ENCODE measurements around the gene IFT57. TPM values are rescaled to one million over a fixed set of nuclear protein-coding genes. Genes with fewer than 3 reads are reported as not detected.

Gene IFT57
- total and polyA plus RNA-seq, 2 experiments from 2014 or later, result 38.4 to 55.8 TPM

DNA sequence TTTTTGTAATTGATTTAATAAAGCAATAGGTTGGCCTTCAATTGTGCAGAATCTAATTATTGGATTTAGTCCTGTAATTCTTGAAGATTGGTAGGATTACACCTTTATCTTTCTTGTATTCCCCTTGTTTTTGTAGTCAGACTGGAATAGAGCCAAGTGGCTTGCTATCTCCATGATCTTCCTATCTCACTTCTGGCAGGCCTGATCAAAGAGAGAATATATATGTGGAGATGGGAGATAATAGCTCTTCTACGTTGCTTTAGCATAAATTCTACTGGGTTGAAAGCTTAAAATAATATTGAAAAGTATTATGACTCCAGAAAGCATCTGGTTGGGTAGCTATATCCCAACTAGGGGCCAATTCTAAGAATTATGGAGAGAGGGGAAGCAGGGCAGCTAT is 16.9 kb upstream of the IFT57 start:
- Histone ChIP-seq H3K36me3 (replicated peaks; ENCODE audit: insufficient read depth, low read depth) (no peaks in the 10 kb centered on the region), H3K9me3 (ENCODE audit: low read depth) (no peaks in the 10 kb centered on the region), H3K27ac (no peak overlapping the region), H3K9me2 (replicated peaks; ENCODE audit: insufficient read depth) (no peaks in the 10 kb centered on the region), H4K20me1 (ENCODE audit: insufficient read depth, poor library complexity, severe bottlenecking) (no peaks in the 10 kb centered on the region), H2AFZ (no peak overlapping the region), H3K27me3 (no peaks in the 10 kb centered on the region), H3K4me2 (no peak overlapping the region), H3K79me2 (no peaks in the 10 kb centered on the region), H3K4me1 (ENCODE audit: insufficient read depth) (no peaks in the 10 kb centered on the region), H3K4me3 (no peak overlapping the region)
- TF ChIP-seq, protein P1, sequence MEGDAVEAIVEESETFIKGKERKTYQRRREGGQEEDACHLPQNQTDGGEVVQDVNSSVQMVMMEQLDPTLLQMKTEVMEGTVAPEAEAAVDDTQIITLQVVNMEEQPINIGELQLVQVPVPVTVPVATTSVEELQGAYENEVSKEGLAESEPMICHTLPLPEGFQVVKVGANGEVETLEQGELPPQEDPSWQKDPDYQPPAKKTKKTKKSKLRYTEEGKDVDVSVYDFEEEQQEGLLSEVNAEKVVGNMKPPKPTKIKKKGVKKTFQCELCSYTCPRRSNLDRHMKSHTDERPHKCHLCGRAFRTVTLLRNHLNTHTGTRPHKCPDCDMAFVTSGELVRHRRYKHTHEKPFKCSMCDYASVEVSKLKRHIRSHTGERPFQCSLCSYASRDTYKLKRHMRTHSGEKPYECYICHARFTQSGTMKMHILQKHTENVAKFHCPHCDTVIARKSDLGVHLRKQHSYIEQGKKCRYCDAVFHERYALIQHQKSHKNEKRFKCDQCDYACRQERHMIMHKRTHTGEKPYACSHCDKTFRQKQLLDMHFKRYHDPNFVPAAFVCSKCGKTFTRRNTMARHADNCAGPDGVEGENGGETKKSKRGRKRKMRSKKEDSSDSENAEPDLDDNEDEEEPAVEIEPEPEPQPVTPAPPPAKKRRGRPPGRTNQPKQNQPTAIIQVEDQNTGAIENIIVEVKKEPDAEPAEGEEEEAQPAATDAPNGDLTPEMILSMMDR (IDR thresholded peaks at IDR 0.05; ENCODE audit: poor library complexity), result no peak
- TF ChIP-seq EZH2 (IDR thresholded peaks at IDR 0.05; ENCODE audit: borderline replicate concordance) (no peak), EZH2phosphoT487 (IDR thresholded peaks at IDR 0.05; ENCODE audit: low read depth, severe bottlenecking, unreplicated experiment) (no peak)
- 36% methylated on average over 1 of the region's 1 CpG for WGBS (ENCODE audit: low lambda C conversion rate, missing lambda C conversion rate)
- no peak for DNase-seq (ENCODE audit: low spot score)

DNA sequence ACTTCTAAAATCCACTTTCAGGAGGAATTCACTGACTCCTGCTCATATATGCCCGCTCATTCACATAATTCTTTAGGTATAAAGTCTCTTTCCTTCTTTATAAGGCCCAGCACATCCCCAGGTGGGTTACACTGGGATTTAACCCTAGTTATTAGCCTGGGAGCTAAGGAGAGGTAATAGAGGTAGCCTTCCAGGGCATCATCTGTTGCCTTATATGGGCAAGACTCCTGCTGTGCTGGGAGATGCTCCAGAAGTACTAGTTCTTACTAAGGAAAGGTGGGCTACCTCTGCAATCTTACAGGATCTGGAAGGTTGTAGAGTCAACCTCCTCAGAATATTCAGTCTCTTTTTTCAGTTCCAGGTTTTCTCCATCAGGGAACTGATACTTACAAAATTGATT is 13.1 kb upstream of the IFT57 start:
- H2AFZ ChIP-seq, result no peak overlapping the region
- H3K4me3 ChIP-seq, result no peak overlapping the region
- no peak overlapping the region for H3K4me2 ChIP-seq
- 90% methylated on average over 1 of the region's 1 CpG for WGBS (ENCODE audit: low lambda C conversion rate, missing lambda C conversion rate)
- no peaks in the 10 kb centered on the region for H3K4me1 ChIP-seq (ENCODE audit: insufficient read depth)
- no peaks in the 10 kb centered on the region for H3K79me2 ChIP-seq
- H3K36me3 ChIP-seq (replicated peaks; ENCODE audit: insufficient read depth, low read depth), result no peaks in the 10 kb centered on the region
- no peaks in the 10 kb centered on the region for H4K20me1 ChIP-seq (ENCODE audit: insufficient read depth, poor library complexity, severe bottlenecking)
- H3K9me2 ChIP-seq (replicated peaks; ENCODE audit: insufficient read depth), result no peaks in the 10 kb centered on the region
- no peaks in the 10 kb centered on the region for H3K9me3 ChIP-seq (ENCODE audit: low read depth)
- no peak for DNase-seq (ENCODE audit: low spot score)
- H3K27ac ChIP-seq, result no peak overlapping the region
- H3K27me3 ChIP-seq, result no peaks in the 10 kb centered on the region
- TF ChIP-seq EZH2phosphoT487 (IDR thresholded peaks at IDR 0.05; ENCODE audit: low read depth, severe bottlenecking, unreplicated experiment), result no peak
- TF ChIP-seq, protein P1 (IDR thresholded peaks at IDR 0.05; ENCODE audit: poor library complexity), result no peak
- no peak for TF ChIP-seq EZH2 (IDR thresholded peaks at IDR 0.05; ENCODE audit: borderline replicate concordance)

DNA sequence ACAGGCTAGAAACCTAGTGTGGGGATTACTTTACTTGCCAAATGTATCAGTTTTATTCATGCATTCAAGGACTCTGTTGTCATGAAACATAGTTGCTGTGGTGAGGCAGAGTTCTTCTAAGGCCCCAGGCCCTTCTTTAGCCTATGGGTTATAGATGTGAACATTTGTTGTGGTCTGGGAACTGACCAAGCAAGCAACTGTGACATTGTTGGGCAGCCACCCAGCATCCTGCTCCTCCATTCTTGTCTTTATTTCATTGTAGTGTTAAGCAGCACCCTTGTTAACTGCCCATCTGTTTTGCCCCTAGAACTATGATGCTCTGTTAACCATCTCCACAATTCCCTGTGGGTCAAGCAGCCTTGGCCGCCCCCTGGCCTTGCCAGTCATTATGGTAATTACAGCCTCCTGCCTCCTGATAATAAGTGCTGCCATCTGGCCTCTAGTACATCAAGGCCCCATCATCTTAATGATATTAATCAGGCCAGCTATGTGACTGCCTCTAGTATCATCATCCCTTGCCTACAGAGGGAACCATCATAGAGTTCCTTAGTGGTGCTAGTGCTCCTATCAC is 12.2 kb upstream of the IFT57 start:
- Histone ChIP-seq H3K27ac (no peak overlapping the region), H3K27me3 (no peaks in the 10 kb centered on the region), H3K9me3 (ENCODE audit: low read depth) (no peaks in the 10 kb centered on the region), H3K4me1 (ENCODE audit: insufficient read depth) (no peaks in the 10 kb centered on the region), H3K9me2 (replicated peaks; ENCODE audit: insufficient read depth) (no peaks in the 10 kb centered on the region), H3K4me2 (no peak overlapping the region), H2AFZ (no peak overlapping the region), H3K4me3 (no peak overlapping the region), H4K20me1 (ENCODE audit: insufficient read depth, poor library complexity, severe bottlenecking) (no peaks in the 10 kb centered on the region), H3K36me3 (replicated peaks; ENCODE audit: insufficient read depth, low read depth) (no peaks in the 10 kb centered on the region), H3K79me2 (no peaks in the 10 kb centered on the region)
- no peak for TF ChIP-seq EZH2phosphoT487 (IDR thresholded peaks at IDR 0.05; ENCODE audit: low read depth, severe bottlenecking, unreplicated experiment)
- TF ChIP-seq, protein P1 (IDR thresholded peaks at IDR 0.05; ENCODE audit: poor library complexity), result no peak
- no peak for TF ChIP-seq EZH2 (IDR thresholded peaks at IDR 0.05; ENCODE audit: borderline replicate concordance)
- DNase-seq (ENCODE audit: low spot score), result no peak
- WGBS (ENCODE audit: low lambda C conversion rate, missing lambda C conversion rate), result 86% methylated on average over 1 of the region's 1 CpG
